Tibial artery (tissue), 4 donors: Measurements from ENCODE around the gene RPSA.
"Not testable (repeated sequence)": the region's sequence is repeated elsewhere in the genome, so short reads cannot be mapped to it uniquely, and the experiment has no call there.

ENCODE experiments used
- DNase-seq, 2 donors: peaks; one replicate each; pipeline ENCODE4 v3.0.0-alpha.2; 2019
- H3K27ac ChIP-seq, 2 donors: fragments of 200-600 bp; sonication (generic) in 1 of 2; 1 replicate in 1 of 2; 2 replicates in 1 of 2; pipeline ENCODE4 v1.5.1; 2018 to 2019; ENCODE audit warnings: mild to moderate bottlenecking in 1 of 2
- H3K27me3 ChIP-seq, 2 donors: fragments of 200-600 bp; sonication (generic) in 1 of 2; one replicate each; pipeline versions ENCODE4 v1.5.1 to v1.6.0; 2016 to 2019
- H3K36me3 ChIP-seq, 3 donors: fragments of 200-600 bp; sonication (generic) in 2 of 3; one replicate each; pipeline ENCODE4 v1.5.1; 2016 to 2019; ENCODE audit warnings: mild to moderate bottlenecking in 2 of 3
- H3K4me1 ChIP-seq, 4 donors: fragments of 200-600 bp; sonication (generic) in 2 of 4; 1 replicate in 3 of 4; 2 replicates in 1 of 4; pipeline ENCODE4 v1.5.1; 2016 to 2019
- H3K4me3 ChIP-seq, 2 donors: fragments of 200-600 bp; sonication (generic) in 1 of 2; 1 replicate in 1 of 2; 2 replicates in 1 of 2; pipeline ENCODE4 v1.5.1; 2018 to 2019; ENCODE audit warnings: mild to moderate bottlenecking in 2 of 2
- H3K9me3 ChIP-seq, 3 donors: fragments of 200-600 bp; sonication (generic) in 1 of 3; one replicate each; pipeline ENCODE4 v1.5.1; 2016 to 2019
- CTCF ChIP-seq, 2 experiments: fragments of 200-600 bp in 1 of 2; fragments of 450-650 bp in 1 of 2; IDR thresholded peaks; one replicate each; pipeline ENCODE4 v1.5.1; 2017 to 2019; ENCODE audit warnings: antibody characterized with exemption in 2 of 2, mild to moderate bottlenecking in 1 of 2, moderate library complexity in 1 of 2
- intact Hi-C: fragments of 100-400 bp; cut with DNase I; formaldehyde crosslinking; loops from one replicate; pipeline ENCODE4 v1.15.0; 2023; ENCODE audit warnings: low total_unique reads

RPSA gene

GRCh38 chr3:39454591-39455217 is 48.2 kb downstream of the RPSA start:
- H3K4me3 ChIP-seq = no peak overlapping the region
- peaks cover 0 to 7% of the 10 kb centered on the region in 2 donors for H3K27me3 ChIP-seq
- DNase-seq = no peak
- H3K36me3 ChIP-seq = no peaks in the 10 kb centered on the region
- no peak for TF ChIP-seq CTCF (IDR thresholded peaks at IDR 0.05)
- H3K4me1 ChIP-seq = no peaks in the 10 kb centered on the region
- intact Hi-C loops = no loop called here
- no peak overlapping the region for H3K27ac ChIP-seq
- no peaks in the 10 kb centered on the region for H3K9me3 ChIP-seq

- DNase-seq = no peak
- Histone ChIP-seq H3K4me3 (no peak overlapping the region), H3K4me1 (no peaks in the 10 kb centered on the region), H3K9me3 (no peaks in the 10 kb centered on the region), H3K27ac (no peak overlapping the region), H3K27me3 (peaks cover 0 to 7% of the 10 kb centered on the region in 2 donors), H3K36me3 (no peaks in the 10 kb centered on the region)
- no peak for TF ChIP-seq CTCF (IDR thresholded peaks at IDR 0.05)
- intact Hi-C loops = no loop called here
Observed at GRCh38 chr3:39456159-39456558, 49.6 kb downstream of the RPSA start.

- DNase-seq = no peak
- no peak for TF ChIP-seq CTCF (IDR thresholded peaks at IDR 0.05)
- Histone ChIP-seq H3K27ac (no peak overlapping the region), H3K27me3 (peaks cover 0 to 7% of the 10 kb centered on the region in 2 donors), H3K9me3 (no peaks in the 10 kb centered on the region), H3K36me3 (no peaks in the 10 kb centered on the region), H3K4me3 (no peak overlapping the region), H3K4me1 (no peaks in the 10 kb centered on the region)
- intact Hi-C loops = no loop called here
Observed at GRCh38 chr3:39457361-39457760, 50.8 kb downstream of the RPSA start.

GRCh38 chr3:39458579-39458978 is 52.1 kb downstream of the RPSA start:
- H3K27ac ChIP-seq, DNase-seq, intact Hi-C loops, H3K36me3 ChIP-seq, H3K4me1 ChIP-seq, H3K27me3 ChIP-seq, H3K9me3 ChIP-seq, H3K4me3 ChIP-seq: not testable (repeated sequence)

- no peak for DNase-seq
- intact Hi-C loops = no loop called here
- H3K27ac ChIP-seq = no peak overlapping the region
- no peak overlapping the region for H3K4me3 ChIP-seq
- TF ChIP-seq CTCF (IDR thresholded peaks at IDR 0.05) = no peak
- no peaks in the 10 kb centered on the region for H3K9me3 ChIP-seq
- no peaks in the 10 kb centered on the region for H3K4me1 ChIP-seq
- H3K27me3 ChIP-seq = peaks cover 0 to 5% of the 10 kb centered on the region in 2 donors
- no peaks in the 10 kb centered on the region for H3K36me3 ChIP-seq
Observed at GRCh38 chr3:39460677-39461076, 54.2 kb downstream of the RPSA start.
